ENCODE results near the gene DEPDC4. TPM values are rescaled to one million over a fixed set of nuclear protein-coding genes. Genes with fewer than 3 reads are reported as not detected.
A peak's percentile ranks its signal among the peaks of the same experiment; 100 is the strongest.

DEPDC4 gene
- total and polyA plus RNA-seq, 7 experiments from 2014 or later, result 0.64 to 1.3 (median 0.87) TPM

GRCh38 chr12:100279607-100280244 is 12.8 kb upstream of the DEPDC4 start:
- H3K9me3 Mint-ChIP-seq, result no peaks in the 10 kb centered on the region
- H3K36me3 ChIP-seq (ENCODE audit: control insufficient read depth in 2 of 3, insufficient read depth in 3 of 3, low read length in 3 of 3), result no peaks in the 10 kb centered on the region
- H3K4me1 ChIP-seq (ENCODE audit: control insufficient read depth in 2 of 2, insufficient read depth in 2 of 2, low read length in 2 of 2), result peaks cover 0 to 3% of the 10 kb centered on the region in 2 donors
- H3K27ac ChIP-seq (ENCODE audit: low read depth, low read length), result no peak overlapping the region
- H3K4me3 ChIP-seq (ENCODE audit: low read length), result no peak overlapping the region
- H3K9me3 ChIP-seq (ENCODE audit: control insufficient read depth in 2 of 3, low read length in 3 of 3), result no peaks in the 10 kb centered on the region
- H3K27me3 ChIP-seq (ENCODE audit: control insufficient read depth in 2 of 2, insufficient read depth in 2 of 2, low read length in 2 of 2), result no peaks in the 10 kb centered on the region
- intact Hi-C loops (cut with micrococcal nuclease), result no loop called here
- H3K4me3 Mint-ChIP-seq, result no peak overlapping the region
- ATAC-seq, result no peak
- H3K4me1 Mint-ChIP-seq, result peaks cover 12 to 48% (median 38%) of the 10 kb centered on the region in 7 donors
- no peaks in the 10 kb centered on the region for H3K27me3 Mint-ChIP-seq
- POLR2A ChIA-PET, result no interaction called here
- CTCF ChIA-PET, result interaction anchor here (0.6 kb wide), 1 partner anchor 234 kb away, joined by 3 read pairs; no protein-coding TSS in a partner anchor
- no peak overlapping the region for H3K27ac Mint-ChIP-seq
- no peak for DNase-seq
- H3K36me3 Mint-ChIP-seq, result peaks cover 3 to 20% (median 12%) of the 10 kb centered on the region in 5 donors

GRCh38 chr12:100279159-100279558 is 12.3 kb upstream of the DEPDC4 start:
- no peak for ATAC-seq
- Histone ChIP-seq H3K4me1 (ENCODE audit: control insufficient read depth in 2 of 2, insufficient read depth in 2 of 2, low read length in 2 of 2) (peaks cover 0 to 5% of the 10 kb centered on the region in 2 donors), H3K36me3 (ENCODE audit: control insufficient read depth in 2 of 3, insufficient read depth in 3 of 3, low read length in 3 of 3) (no peaks in the 10 kb centered on the region), H3K27me3 (ENCODE audit: control insufficient read depth in 2 of 2, insufficient read depth in 2 of 2, low read length in 2 of 2) (no peaks in the 10 kb centered on the region), H3K9me3 (ENCODE audit: control insufficient read depth in 2 of 3, low read length in 3 of 3) (no peaks in the 10 kb centered on the region), H3K27ac (ENCODE audit: low read depth, low read length) (no peak overlapping the region), H3K4me3 (ENCODE audit: low read length) (no peak overlapping the region)
- Mint-ChIP-seq H3K4me3 (peak overlapping the region in 2 of 10 donors; percentile 5 to 33), H3K4me1 (peaks cover 16 to 54% (median 43%) of the 10 kb centered on the region in 7 donors), H3K27me3 (no peaks in the 10 kb centered on the region), H3K27ac (peak overlapping the region in 1 of 9 donors; percentile 36), H3K36me3 (peaks cover 3 to 25% (median 14%) of the 10 kb centered on the region in 5 donors), H3K9me3 (no peaks in the 10 kb centered on the region)
- intact Hi-C loops (cut with micrococcal nuclease), result no loop called here
- POLR2A ChIA-PET, result no interaction called here
- DNase-seq, result no peak
- CTCF ChIA-PET, result interaction anchor here (0.6 kb wide), 1 partner anchor 234 kb away, joined by 3 read pairs; no protein-coding TSS in a partner anchor

GRCh38 chr12:100274291-100274690 is 7.4 kb upstream of the DEPDC4 start:
- DNase-seq, result no peak
- H3K4me3 ChIP-seq (ENCODE audit: low read length), result no peak overlapping the region
- H3K9me3 ChIP-seq (ENCODE audit: control insufficient read depth in 2 of 3, low read length in 3 of 3), result no peaks in the 10 kb centered on the region
- peaks cover 3 to 21% (median 12%) of the 10 kb centered on the region in 5 donors for H3K36me3 Mint-ChIP-seq
- H3K4me1 Mint-ChIP-seq, result peaks cover 24 to 84% (median 65%) of the 10 kb centered on the region in 7 donors
- H3K27ac Mint-ChIP-seq, result no peak overlapping the region
- no peak overlapping the region for H3K27ac ChIP-seq (ENCODE audit: low read depth, low read length)
- intact Hi-C loops (cut with micrococcal nuclease), result no loop called here
- H3K4me3 Mint-ChIP-seq, result no peak overlapping the region
- H3K27me3 ChIP-seq (ENCODE audit: control insufficient read depth in 2 of 2, insufficient read depth in 2 of 2, low read length in 2 of 2), result no peaks in the 10 kb centered on the region
- H3K9me3 Mint-ChIP-seq, result no peaks in the 10 kb centered on the region
- no peaks in the 10 kb centered on the region for H3K27me3 Mint-ChIP-seq
- peaks cover 0 to 11% of the 10 kb centered on the region in 2 donors for H3K4me1 ChIP-seq (ENCODE audit: control insufficient read depth in 2 of 2, insufficient read depth in 2 of 2, low read length in 2 of 2)
- ChIA-PET CTCF (no interaction called here), POLR2A (no interaction called here)
- no peaks in the 10 kb centered on the region for H3K36me3 ChIP-seq (ENCODE audit: control insufficient read depth in 2 of 3, insufficient read depth in 3 of 3, low read length in 3 of 3)
- no peak for ATAC-seq

GRCh38 chr12:100273782-100274181 is 6.9 kb upstream of the DEPDC4 start:
- CTCF ChIA-PET, result no interaction called here
- Mint-ChIP-seq H3K4me3 (peak overlapping the region in 1 of 10 donors; percentile 61), H3K27ac (no peak overlapping the region), H3K4me1 (peaks cover 29 to 85% (median 65%) of the 10 kb centered on the region in 7 donors), H3K9me3 (peaks cover 0 to 2% (median 0%) of the 10 kb centered on the region in 11 donors), H3K36me3 (peaks cover 3 to 21% (median 12%) of the 10 kb centered on the region in 5 donors), H3K27me3 (no peaks in the 10 kb centered on the region)
- H3K4me3 ChIP-seq (ENCODE audit: low read length), result no peak overlapping the region
- intact Hi-C loops (cut with micrococcal nuclease), result no loop called here
- ATAC-seq, result no peak
- H3K4me1 ChIP-seq (ENCODE audit: control insufficient read depth in 2 of 2, insufficient read depth in 2 of 2, low read length in 2 of 2), result peaks cover 2 to 14% of the 10 kb centered on the region in 2 donors
- DNase-seq, result no peak
- H3K36me3 ChIP-seq (ENCODE audit: control insufficient read depth in 2 of 3, insufficient read depth in 3 of 3, low read length in 3 of 3), result no peaks in the 10 kb centered on the region
- H3K27ac ChIP-seq (ENCODE audit: low read depth, low read length), result no peak overlapping the region
- no peaks in the 10 kb centered on the region for H3K27me3 ChIP-seq (ENCODE audit: control insufficient read depth in 2 of 2, insufficient read depth in 2 of 2, low read length in 2 of 2)
- H3K9me3 ChIP-seq (ENCODE audit: control insufficient read depth in 2 of 3, low read length in 3 of 3), result no peaks in the 10 kb centered on the region
- POLR2A ChIA-PET, result no interaction called here

GRCh38 chr12:100268835-100269564 is 2.1 kb upstream of the DEPDC4 start:
- no peak for ATAC-seq
- no peak overlapping the region for H3K4me3 ChIP-seq (ENCODE audit: low read length)
- H3K27me3 ChIP-seq (ENCODE audit: control insufficient read depth in 2 of 2, insufficient read depth in 2 of 2, low read length in 2 of 2), result no peaks in the 10 kb centered on the region
- no peaks in the 10 kb centered on the region for H3K9me3 ChIP-seq (ENCODE audit: control insufficient read depth in 2 of 3, low read length in 3 of 3)
- peaks cover 0 to 6% (median 0%) of the 10 kb centered on the region in 3 experiments for H3K36me3 ChIP-seq (ENCODE audit: control insufficient read depth in 2 of 3, insufficient read depth in 3 of 3, low read length in 3 of 3)
- no peaks in the 10 kb centered on the region for H3K27me3 Mint-ChIP-seq
- H3K4me1 ChIP-seq (ENCODE audit: control insufficient read depth in 2 of 2, insufficient read depth in 2 of 2, low read length in 2 of 2), result peaks cover 19% of the 10 kb centered on the region in 2 donors
- peaks cover 0 to 5% (median 0%) of the 10 kb centered on the region in 11 donors for H3K9me3 Mint-ChIP-seq
- ChIA-PET CTCF (no interaction called here), POLR2A (no interaction called here)
- DNase-seq, result no peak
- H3K4me3 Mint-ChIP-seq, result peak overlapping the region; percentile 22 to 100 (median 98)
- H3K36me3 Mint-ChIP-seq, result peaks cover 0 to 7% (median 4%) of the 10 kb centered on the region in 5 donors
- peak overlapping the region; percentile 1 to 100 (median 48) for H3K27ac Mint-ChIP-seq
- peaks cover 33 to 73% (median 50%) of the 10 kb centered on the region in 7 donors for H3K4me1 Mint-ChIP-seq
- H3K27ac ChIP-seq (ENCODE audit: low read depth, low read length), result no peak overlapping the region
- intact Hi-C loops (cut with micrococcal nuclease), result loop anchor here (5.0 kb wide), 3 partner anchors 63 to 1793 kb away; partner anchors contain the start of genes GNPTAB (in 1 of the 2) and WASHC3 (in 1 of the 2)

GRCh38 chr12:100267603-100268281 is 863 bp upstream of the DEPDC4 start:
- Mint-ChIP-seq H3K27ac (peak overlapping the region in 8 of 9 donors; percentile 89 to 100 (median 94)), H3K27me3 (no peaks in the 10 kb centered on the region), H3K9me3 (peaks cover 0 to 5% (median 0%) of the 10 kb centered on the region in 11 donors), H3K4me3 (peak overlapping the region; percentile 94 to 100 (median 98)), H3K36me3 (peaks cover 0 to 5% (median 0%) of the 10 kb centered on the region in 5 donors), H3K4me1 (peaks cover 21 to 61% (median 39%) of the 10 kb centered on the region in 7 donors)
- Histone ChIP-seq H3K9me3 (ENCODE audit: control insufficient read depth in 2 of 3, low read length in 3 of 3) (no peaks in the 10 kb centered on the region), H3K27ac (ENCODE audit: low read depth, low read length) (peak overlapping the region; percentile 96), H3K36me3 (ENCODE audit: control insufficient read depth in 2 of 3, insufficient read depth in 3 of 3, low read length in 3 of 3) (peaks cover 0 to 6% (median 0%) of the 10 kb centered on the region in 3 experiments), H3K27me3 (ENCODE audit: control insufficient read depth in 2 of 2, insufficient read depth in 2 of 2, low read length in 2 of 2) (no peaks in the 10 kb centered on the region), H3K4me1 (ENCODE audit: control insufficient read depth in 2 of 2, insufficient read depth in 2 of 2, low read length in 2 of 2) (peaks cover 11 to 19% of the 10 kb centered on the region in 2 donors), H3K4me3 (ENCODE audit: low read length) (peak overlapping the region; percentile 98)
- ChIA-PET CTCF (interaction anchor here (1.2 kb wide), 1 partner anchor 47 kb away, joined by 3 read pairs; no protein-coding TSS in a partner anchor), POLR2A (interaction anchor here (1.4 to 3.0 kb wide), 2 partner anchors 66 to 67 kb away, joined by 4 to 23 read pairs; partner anchors contain the start of gene ACTR6)
- peak in 7 of 9 donors; percentile 19 to 48 (median 38) for DNase-seq
- intact Hi-C loops (cut with micrococcal nuclease), result loop anchor here (1.0 to 5.0 kb wide), 12 partner anchors 65 to 1853 kb away; partner anchors contain the start of genes ACTR6 (in 2 of the 2), BLTP3B (in 2 of the 2), UTP20 (in 2 of the 2) and GAS2L3 (in 1 of the 2)
- no peak for ATAC-seq

All from naive thymus-derived CD4-positive, alpha-beta T cell (primary cell).